Left kidney (tissue), 2 donors: Measurements from ENCODE around the gene DEF6. TPM values are rescaled to one million over a fixed set of nuclear protein-coding genes. Genes with fewer than 3 reads are reported as not detected.
"Not testable (repeated sequence)": the region's sequence is repeated elsewhere in the genome, so short reads cannot be mapped to it uniquely, and the experiment has no call there.

Experiments used
- DNase-seq: peaks from one replicate; pipeline ENCODE4 v3.0.0-alpha.2; 2013
- polyA plus RNA-seq: library from polyadenylated mRNA; unstranded; fragments of 120-200 nt; gene quantifications from one replicate; pipeline ENCODE4 v1.2.1, GENCODE V29; 2013; ENCODE audit not compliant: insufficient read length

DEF6 gene
- polyA plus RNA-seq, 1 donor = 3.4 TPM

DNA sequence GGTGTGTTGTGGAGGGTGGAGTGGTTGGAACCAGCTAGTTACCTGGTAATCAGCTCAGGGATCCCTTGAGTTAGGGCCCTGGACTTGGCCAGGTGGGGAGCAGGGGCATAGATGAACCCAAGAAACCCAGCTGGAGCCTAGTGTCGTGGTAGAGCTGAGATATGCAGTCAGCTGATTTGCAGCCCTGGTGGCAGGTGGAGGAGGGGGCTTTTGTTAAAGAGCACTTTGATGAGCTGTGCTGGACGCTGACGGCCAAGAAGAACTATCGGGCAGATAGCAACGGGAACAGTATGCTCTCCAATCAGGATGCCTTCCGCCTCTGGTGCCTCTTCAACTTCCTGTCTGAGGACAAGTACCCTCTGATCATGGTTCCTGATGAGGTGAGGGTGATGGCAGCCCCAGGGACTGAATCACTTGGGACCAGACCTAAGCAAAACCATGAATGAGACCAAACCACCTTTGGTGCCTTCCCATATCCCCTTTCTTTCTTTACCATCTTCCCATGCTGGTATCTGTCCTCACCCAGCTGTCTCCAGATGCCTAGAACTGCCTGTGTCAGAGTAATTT is 12.7 kb downstream of the DEF6 start:
- DNase-seq = no peak

DNA sequence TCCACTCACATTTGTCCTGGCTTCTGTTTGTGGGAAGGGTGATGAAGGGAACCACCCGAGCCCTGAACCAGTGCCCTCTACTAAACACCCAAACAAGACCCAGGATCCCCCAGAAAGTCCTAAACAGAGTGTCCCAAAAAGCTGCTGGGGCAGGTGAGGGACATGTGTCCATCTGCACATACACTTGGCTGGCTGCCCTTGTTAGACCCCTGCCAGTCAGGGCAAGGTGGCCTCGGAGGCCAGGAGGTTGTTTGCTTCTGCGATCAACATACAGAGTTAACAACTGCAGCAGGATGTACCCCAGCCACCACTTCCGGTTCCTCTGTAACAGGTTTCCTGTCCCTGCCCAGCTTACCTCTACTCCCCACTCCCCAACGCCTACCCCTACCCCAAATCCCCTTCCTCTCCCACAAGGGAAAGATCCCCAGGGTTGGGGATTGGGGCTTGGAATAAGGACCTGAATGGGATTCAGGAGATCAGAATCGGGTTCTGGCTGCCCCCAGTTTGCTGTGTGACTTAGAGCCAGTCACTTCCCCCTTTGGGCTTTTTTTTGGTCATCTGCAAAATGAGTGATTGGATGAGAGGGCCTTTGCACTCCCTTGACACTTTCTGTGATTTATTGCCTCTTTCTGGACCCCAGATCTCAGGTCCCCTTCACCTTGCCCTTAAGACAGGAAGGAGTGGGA is 13.9 kb downstream of the DEF6 start:
- DNase-seq = no peak

DNA sequence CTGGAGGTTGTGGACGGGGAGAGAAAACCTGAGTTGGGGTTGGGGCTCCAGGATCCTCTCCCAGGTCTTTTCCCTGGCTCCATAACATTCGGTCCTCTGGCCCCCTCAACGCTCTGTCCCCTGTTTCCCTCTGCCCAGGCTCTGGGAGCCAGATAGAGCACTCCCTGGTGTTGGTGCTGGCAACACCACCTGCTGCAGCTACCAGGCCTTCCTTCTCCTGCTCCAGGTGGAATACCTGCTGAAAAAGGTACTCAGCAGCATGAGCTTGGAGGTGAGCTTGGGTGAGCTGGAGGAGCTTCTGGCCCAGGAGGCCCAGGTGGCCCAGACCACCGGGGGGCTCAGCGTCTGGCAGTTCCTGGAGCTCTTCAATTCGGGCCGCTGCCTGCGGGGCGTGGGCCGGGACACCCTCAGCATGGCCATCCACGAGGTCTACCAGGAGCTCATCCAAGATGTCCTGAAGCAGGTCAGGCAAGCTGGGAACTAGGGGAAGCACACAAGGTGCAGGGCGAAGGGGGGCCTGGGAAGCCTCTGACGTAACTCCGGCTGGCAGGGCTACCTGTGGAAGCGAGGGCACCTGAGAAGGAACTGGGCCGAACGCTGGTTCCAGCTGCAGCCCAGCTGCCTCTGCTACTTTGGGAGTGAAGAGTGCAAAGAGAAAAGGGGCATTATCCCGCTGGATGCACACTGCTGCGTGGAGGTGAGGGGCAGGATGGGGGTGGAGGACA is 14.6 kb downstream of the DEF6 start:
- no peak for DNase-seq

DNA sequence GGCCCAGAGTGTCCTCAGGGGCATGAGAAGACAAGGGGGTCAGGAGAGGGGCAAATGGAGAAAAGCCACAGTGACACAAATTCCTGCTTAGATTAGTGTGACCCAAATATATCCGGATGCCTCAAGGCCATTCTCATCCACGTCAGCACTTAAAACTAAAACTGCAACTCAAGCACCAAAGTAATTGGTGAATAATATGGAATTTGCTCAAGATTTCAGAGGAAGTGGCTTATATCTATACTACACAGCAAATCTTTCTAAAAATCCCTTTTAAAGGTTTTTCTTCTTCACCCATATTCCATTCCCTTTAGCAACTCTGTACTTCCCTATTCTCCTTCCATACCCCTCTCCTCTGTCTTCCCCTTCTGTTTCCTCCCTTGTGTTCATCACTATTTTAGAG is 15.2 kb downstream of the DEF6 start:
- no peak for DNase-seq

DNA sequence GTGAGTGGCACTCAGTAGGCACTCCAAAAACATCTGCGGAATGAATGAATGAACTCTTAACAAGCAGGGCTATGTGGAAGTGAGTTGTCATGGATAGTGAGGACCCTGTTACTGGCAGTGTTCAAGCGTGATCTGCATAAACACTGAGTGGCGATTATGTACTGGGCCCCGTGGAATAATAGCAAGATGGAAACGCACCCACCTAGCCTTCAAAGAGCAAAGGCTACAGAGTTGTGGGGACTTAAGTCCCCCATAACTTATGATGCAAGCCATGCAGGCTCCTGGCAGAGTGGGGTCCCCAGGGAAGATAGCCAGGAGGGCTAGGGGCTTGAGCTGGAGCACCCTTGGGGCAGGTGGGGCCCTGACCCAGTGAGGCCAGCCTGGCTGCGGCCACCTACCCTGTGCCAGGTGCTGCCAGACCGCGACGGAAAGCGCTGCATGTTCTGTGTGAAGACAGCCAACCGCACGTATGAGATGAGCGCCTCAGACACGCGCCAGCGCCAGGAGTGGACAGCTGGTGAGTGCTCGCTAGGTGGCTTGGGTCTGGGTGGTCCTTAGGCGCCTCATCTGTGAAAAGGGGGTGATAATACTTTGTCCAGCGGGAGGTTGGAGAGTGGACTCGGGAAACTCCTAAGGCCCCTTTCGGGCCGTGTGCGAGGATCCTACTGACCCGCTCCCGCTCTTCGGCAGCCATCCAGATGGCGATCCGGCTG is 20.0 kb downstream of the DEF6 start:
- no peak for DNase-seq

DNA sequence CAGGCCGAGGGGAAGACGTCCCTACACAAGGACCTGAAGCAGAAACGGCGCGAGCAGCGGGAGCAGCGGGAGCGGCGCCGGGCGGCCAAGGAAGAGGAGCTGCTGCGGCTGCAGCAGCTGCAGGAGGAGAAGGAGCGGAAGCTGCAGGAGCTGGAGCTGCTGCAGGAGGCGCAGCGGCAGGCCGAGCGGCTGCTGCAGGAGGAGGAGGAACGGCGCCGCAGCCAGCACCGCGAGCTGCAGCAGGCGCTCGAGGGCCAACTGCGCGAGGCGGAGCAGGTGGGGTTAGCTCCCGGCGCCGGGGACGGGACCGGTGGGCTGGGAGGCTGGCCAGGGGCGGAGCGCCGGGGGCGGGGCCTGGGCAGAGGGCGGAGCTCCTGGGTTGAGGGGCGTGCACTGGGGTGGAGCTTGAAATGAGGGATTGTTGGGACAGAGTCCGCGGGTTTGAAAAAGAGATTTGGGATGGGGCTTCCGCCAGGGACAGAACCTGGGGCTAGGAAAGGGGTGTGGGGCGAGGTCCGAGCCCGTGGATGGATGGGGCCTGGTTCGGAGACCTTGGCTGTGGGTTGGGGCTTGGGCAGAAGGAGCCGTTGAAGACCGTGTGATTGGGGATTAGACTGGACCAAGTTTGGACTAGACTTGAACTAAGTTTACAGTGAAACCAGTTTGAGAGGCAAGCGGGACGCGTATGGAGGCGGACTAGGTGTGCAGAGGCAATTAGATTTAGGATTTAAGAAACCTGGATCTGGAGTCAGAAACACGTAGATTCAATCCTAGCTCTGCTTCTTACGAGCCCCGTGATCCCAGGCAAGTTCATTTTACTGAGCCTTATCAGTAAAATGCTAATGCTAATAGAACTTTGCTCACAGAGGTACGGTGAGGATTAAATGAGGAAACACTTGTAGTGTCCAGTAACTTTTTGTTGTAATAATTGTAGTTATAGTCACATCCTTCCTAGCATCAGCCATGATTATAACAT is 20.9 kb downstream of the DEF6 start:
- peak; percentile 88 for DNase-seq

DNA sequence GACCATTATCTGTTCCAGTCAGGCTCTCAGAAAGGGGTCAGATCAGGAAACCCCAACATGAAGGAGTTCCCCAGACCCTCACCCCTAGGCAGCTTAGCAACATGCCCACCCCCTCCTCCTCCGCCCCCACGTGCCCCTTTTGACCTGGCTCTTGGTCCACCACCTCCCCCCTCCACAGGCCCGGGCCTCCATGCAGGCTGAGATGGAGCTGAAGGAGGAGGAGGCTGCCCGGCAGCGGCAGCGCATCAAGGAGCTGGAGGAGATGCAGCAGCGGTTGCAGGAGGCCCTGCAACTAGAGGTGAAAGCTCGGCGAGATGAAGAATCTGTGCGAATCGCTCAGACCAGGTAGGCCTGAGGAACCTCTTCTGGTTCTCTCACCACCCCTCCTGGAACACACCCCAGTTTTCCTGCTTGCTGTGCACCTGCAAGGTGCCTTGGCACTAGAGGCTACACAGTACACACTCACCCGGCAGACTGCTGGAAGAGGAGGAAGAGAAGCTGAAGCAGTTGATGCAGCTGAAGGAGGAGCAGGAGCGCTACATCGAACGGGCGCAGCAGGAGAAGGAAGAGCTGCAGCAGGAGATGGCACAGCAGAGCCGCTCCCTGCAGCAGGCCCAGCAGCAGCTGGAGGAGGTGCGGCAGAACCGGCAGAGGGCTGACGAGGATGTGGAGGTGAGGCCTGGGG is 21.9 kb downstream of the DEF6 start:
- DNase-seq = no peak

DNA sequence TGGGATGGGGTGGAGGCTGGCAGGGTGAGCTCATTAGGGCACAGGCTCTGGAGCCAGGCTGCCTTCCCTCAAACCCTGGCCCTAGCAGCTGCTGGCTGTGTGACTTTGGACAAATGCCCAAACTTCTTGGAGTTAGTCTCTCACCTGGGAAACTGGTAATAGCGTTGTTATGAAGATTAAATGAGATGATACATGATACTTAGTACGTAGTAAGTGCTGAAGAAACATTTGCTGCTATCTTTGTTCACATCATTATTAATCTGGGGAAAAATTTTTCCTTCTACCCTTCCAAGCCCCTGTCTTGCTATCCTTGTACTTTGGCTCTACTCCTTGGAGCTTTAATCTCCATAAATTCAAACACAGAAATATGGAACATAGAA is 22.4 kb downstream of the DEF6 start:
- no peak for DNase-seq

DNA sequence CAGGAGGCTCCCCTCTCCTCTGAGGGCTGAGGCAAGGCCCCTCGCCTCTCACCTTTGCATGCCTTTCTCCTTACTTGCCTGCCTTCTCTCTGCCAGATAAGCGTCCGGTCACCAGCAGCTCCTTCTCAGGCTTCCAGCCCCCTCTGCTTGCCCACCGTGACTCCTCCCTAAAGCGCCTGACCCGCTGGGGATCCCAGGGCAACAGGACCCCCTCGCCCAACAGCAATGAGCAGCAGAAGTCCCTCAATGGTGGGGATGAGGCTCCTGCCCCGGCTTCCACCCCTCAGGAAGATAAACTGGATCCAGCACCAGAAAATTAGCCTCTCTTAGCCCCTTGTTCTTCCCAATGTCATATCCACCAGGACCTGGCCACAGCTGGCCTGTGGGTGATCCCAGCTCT is 23.5 kb downstream of the DEF6 start:
- DNase-seq = no peak

DNA sequence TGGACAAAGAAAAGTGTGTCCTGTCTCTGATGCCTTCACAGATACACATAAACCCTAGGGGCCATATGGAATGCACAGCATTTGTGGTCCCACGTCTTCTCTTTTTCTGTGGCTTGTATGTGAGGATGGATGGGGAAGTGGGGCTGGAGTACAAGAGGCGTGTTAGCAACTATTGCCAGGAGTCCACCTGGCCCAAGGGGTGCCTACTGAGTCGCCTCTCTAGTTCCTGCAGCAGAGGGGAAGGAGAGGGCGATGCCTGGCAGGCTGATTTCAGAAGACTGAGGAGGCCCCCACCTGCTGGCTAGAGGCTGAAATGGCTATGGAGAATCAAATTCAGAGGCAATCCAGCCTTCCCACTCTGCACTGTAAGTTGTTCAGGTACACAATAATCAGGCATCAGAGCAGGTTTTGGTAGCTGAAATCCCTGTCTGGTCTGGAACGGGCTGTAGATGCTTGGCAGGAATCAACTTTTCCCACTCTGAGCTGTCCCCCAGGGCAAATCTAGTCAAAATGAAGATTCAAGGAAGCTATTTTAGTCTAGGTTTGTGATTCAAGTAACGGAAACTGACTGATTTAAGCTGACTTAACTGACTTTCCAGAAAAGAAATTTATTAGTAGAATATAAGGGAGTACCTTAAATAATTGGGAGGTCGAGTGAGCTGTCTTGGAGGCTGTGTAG is 29.9 kb downstream of the DEF6 start:
- peak; percentile 46 for DNase-seq

DNA sequence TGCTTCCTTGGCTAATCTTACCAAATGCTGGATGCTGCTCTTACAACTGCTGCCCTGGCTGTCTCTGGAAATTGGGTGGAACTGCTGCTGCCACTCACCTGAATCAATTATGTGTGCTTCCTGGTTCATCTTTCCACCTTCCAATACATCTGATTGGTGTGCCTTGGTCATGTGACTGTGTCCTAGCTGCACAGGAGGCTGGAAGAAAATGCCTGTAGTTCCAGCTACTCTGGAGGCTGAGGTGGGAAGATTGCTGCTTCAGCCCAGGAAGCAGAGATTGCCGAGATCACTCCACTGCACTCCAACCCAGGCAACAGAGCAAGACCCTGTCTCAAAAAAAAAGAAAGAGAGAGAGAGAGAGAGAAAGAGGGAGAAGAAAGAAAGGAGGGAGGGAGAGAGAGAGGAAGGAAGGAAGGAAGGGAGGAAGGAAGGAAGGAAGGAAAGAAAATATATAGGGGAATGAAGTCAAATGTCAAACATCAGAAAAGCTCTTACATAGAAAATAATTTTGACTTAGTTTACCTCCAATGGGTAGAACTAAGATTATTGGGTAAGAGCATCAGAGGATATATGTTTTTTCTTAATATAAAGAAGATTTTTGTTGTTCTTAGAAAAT is 30.6 kb downstream of the DEF6 start:
- no peak for DNase-seq

DNA sequence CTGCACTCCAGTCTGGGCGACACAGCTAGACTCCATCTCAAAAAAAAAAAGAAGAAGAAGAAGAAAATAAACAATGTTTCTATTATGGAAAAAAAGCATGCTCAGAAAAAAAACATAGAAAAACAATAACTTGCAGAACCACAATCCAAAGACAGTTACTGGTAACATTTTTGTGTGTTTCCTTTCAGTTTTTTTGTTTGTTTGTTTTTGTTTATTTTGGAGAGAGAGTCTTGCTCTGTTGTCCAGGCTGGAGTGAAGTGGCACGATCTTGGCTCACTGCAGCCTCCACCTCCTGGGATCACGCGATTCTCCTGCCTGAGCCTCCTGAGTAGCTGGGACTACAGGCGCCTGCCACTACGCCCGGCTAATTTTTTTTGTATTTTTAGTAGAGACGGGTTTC is 31.3 kb downstream of the DEF6 start:
- DNase-seq = not testable (repeated sequence)

DNA sequence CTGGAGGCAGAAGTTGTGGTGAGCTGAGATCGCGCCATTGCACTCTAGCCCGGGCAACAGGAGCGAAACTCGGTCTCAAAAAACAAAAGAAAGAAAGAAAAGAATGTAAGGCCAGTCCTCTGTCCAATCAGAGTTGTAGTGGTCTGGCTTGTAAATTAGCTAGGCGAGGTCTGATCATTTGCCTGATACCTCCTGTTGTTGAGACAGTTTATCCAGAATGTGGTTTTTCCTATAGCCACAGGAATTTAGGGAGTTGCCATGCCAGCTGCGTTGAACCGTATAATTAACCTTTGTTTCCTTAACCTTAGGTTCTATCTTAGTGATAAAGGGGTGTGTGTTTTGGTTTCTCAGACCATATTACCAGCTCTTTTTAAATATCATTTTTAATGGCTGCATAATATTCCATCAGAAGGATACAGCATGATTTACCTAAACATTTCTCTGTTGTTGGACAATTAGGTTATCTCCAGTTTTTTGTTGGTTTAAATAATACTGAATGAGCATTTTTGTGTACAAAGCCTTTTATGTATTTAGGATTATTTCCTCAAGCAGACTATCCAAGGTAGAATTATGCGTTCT is 33.0 kb downstream of the DEF6 start:
- DNase-seq = no peak

DNA sequence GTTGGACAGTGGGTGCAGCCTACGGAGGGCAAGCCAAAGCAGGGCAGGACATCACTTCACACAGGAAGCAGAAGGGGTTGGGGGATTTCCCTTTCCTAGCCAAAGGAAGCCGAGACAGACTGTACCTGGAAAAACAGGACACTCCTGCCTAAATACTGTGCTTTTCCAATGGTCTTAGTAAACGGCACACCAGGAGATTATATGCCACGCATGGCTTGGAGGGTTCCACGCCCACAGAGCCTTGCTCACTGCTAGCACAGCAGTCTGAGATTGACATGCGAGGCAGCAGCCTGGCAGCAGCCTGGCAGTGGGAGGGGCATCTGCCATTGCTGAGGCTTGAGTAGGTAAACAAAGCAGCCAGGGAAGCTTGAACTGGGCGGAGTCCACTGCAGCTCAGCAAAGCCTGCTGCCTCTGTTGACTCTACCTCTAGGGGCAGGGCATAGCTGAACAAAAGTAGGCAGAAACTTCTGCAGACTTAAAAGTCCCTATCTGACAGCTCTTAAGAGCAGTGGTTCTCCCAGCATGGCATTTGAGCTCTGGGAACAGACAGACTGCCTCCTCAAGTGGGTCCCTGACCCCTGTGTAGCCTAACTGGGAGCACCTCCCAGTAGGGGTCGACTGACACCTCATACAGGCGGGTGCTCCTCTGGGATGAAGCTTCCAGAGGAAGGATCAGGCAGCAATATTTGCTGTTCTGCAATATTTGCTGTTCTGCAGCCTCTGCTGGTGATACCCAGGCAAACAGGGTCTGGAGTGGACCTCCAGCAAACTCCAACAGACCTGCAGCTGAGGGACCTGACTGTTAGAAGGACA is 34.7 kb downstream of the DEF6 start:
- not testable (repeated sequence) for DNase-seq

DNA sequence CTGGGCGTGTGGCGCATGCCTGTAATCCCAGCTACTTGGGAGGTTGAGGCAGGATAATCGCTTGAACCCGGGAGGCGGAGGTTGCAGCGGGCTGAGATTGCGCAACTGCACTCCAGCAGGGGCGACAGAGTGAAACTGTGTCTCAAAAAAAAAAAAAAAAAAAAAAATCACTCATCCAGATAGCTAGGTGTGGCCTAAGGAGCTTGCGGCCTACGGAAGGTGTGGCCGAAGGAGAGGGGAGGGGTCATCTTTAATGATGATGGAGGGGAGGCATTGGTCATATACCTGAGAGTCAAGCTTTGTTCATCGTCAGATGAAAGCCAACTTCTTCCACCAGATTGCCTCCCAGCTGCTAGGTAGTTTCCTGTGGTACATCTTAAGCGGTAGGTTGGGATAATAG is 43.9 kb downstream of the DEF6 start:
- DNase-seq = no peak

DNA sequence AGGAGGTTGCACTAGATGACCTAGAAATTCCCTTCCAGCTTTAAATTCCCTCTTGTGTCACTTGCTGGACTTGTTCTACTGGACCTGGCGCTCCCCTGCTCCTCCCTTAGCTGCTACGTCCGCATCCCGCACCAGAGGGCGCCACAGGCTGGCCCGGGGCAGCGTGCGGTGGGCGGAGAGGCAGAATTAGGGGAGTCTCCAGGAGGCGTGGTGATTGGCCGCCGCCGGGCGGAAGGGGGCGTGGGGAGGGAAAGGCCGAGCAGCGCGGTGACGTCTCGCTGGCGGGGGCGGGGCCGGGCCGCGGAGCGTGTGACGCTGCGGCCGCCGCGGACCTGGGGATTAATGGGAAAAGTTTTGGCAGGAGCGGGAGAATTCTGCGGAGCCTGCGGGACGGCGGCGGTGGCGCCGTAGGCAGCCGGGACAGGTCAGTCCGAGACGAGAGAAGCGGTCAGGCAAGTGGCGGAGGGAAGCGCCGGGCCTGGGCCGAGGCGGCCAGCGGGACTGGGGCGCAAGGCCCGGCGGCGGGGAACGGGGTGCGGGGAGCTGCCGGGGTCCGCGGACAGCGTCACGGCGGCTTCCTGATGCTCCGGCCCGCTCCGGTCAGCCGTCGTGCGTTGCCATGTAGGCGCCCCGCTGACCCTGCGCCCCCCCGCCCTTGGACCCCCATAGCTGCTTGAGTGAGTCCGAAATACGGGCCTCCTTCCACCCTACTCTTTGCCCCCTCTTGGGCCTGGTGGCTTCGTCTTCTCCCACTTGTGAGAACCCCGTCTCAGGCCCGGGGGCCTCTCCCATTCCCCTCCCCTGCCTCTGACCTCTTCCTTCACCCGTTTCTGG is 44.9 kb downstream of the DEF6 start, which contains the start of gene PPARD:
PPARD (plus strand) TSS at position 301 of the 834 bp plus-strand sequence. CDS start 68,530 bp downstream, outside the sequence.
- peak; percentile 96 for DNase-seq

DNA sequence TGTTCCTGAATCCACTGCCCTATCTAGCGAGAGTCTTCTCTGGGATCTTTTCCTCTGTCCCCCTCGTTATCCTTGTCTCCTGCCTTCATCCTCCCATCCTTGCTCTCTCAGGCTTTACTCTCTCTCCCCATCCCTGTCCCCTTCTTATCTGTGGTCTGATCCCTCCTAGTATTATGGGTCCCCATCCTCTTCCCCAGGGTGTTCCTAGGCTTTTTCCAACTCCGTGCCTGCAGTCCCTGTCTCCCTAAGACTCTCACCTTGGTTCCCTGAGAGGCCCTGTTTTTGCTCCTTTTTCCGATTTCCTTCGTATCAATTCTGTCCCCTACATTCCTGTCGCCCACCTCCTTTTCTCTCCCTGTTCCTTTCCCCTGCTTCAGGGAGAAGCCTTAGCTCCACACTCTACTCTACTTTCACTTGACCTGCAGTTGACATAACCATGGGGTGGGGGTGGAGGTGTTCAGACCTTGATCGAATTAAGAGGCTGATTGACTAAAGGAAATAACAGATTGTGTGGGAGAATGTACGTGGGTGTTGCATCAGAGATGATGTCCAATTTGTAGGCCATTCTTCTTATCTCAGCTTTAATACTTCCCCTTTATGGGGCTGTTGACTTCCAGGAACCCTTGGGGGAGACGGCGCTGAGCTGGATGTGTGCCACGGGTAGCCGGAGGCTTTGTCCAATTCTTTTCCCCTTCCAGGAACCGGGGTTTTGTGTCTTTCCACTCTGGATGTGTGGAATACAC is 45.6 kb downstream of the DEF6 start:
- DNase-seq = no peak
